Thymus (tissue), 11 donors: ENCODE measurements around the gene NSD1. TPM values are rescaled to one million over a fixed set of nuclear protein-coding genes. Genes with fewer than 3 reads are reported as not detected.
"Not testable (repeated sequence)": the region's sequence is repeated elsewhere in the genome, so short reads cannot be mapped to it uniquely, and the experiment has no call there.

ENCODE experiments used
- DNase-seq, 9 donors: peaks; one replicate each; pipeline ENCODE4 v3.0.0-alpha.2; 2013; ENCODE audit warnings: low spot score in 9 of 9, low read depth in 6 of 9, missing footprints in 1 of 9
- H3K27ac ChIP-seq, 2 donors: one replicate each; pipeline ENCODE4 v1.5.1; 2013; ENCODE audit warnings: control low read depth in 1 of 2, low read depth in 1 of 2, low read length in 1 of 2, mild to moderate bottlenecking in 1 of 2, moderate library complexity in 1 of 2
- H3K27me3 ChIP-seq, 2 donors: one replicate each; pipeline ENCODE4 v1.5.1; 2013; ENCODE audit warnings: low read length in 1 of 2; ENCODE audit not compliant: control insufficient read depth in 2 of 2, insufficient read depth in 1 of 2
- H3K36me3 ChIP-seq, 2 donors: one replicate each; pipeline ENCODE4 v1.5.1; 2013; ENCODE audit warnings: low read length in 1 of 2, mild to moderate bottlenecking in 1 of 2, moderate library complexity in 1 of 2; ENCODE audit not compliant: control insufficient read depth in 2 of 2, insufficient read depth in 2 of 2
- H3K4me1 ChIP-seq, 2 donors: one replicate each; pipeline ENCODE4 v1.5.1; 2013; ENCODE audit warnings: low read length in 2 of 2; ENCODE audit not compliant: control insufficient read depth in 2 of 2, insufficient read depth in 2 of 2
- H3K4me3 ChIP-seq, 2 donors: one replicate each; pipeline ENCODE4 v1.5.1; 2013; ENCODE audit warnings: low read length in 2 of 2, control low read depth in 1 of 2, mild to moderate bottlenecking in 1 of 2
- H3K9me3 ChIP-seq, 2 donors: one replicate each; pipeline ENCODE4 v1.5.1; 2013; ENCODE audit warnings: low read length in 1 of 2, mild to moderate bottlenecking in 1 of 2; ENCODE audit not compliant: control insufficient read depth in 2 of 2, insufficient read depth in 1 of 2
- WGBS: extraction: QIAGEN DNeasy Blood & Tissue Kit; methylation state at CpG from one replicate; pipeline ENCODE4 v1.1.7; 2013; 5-methylcytosine and 5-hydroxymethylcytosine counted together
- polyA plus RNA-seq: library from polyadenylated mRNA; stranded (reverse); fragments of 200-250 nt; gene quantifications from one replicate; pipeline ENCODE4 v1.2.3, GENCODE V29; 2013
- total RNA-seq: library from RNA; stranded (reverse); fragments of 120-200 nt; gene quantifications from one replicate; pipeline ENCODE4 v1.2.4, GENCODE V29; 2013
- donor health status: healthy.

Gene NSD1
- total and polyA plus RNA-seq, 2 donors, result 10.9 to 34.1 TPM

DNA sequence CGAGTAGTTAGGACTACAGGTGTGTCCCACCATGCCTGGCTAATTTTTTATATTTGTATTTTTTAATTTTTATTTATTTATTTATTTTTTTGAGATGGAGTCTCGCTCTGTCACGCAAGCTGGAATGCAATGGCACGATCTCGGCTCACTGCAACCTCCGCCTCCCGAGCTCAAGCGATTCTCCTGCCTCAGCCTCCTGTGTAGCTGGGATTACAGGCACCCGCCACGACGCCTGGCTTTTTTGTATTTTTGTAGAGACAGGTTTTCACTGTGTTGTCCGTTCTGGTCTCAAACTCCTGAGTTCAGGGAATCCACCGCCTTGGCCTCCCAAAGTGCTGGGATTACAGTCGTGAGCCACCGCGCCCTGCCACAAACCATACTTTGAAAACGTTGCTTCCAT, 16.5 kb downstream of the NSD1 start:
- DNase-seq, H3K27ac ChIP-seq, H3K27me3 ChIP-seq, H3K4me3 ChIP-seq, H3K4me1 ChIP-seq, H3K9me3 ChIP-seq: not testable (repeated sequence)
- WGBS, result 97% methylated on average over 17 of the region's 17 CpGs
- H3K36me3 ChIP-seq, result peaks cover 26 to 48% of the 10 kb centered on the region in 2 donors

GRCh38 chr5:177154003-177154643, 20.6 kb downstream of the NSD1 start:
- 99% methylated on average over 6 of the region's 6 CpGs for WGBS
- Histone ChIP-seq H3K36me3 (peaks cover 16 to 21% of the 10 kb centered on the region in 2 donors), H3K4me3 (no peak overlapping the region), H3K27ac (no peak overlapping the region), H3K4me1 (no peaks in the 10 kb centered on the region), H3K9me3 (no peaks in the 10 kb centered on the region), H3K27me3 (no peaks in the 10 kb centered on the region)
- DNase-seq, result no peak

DNA sequence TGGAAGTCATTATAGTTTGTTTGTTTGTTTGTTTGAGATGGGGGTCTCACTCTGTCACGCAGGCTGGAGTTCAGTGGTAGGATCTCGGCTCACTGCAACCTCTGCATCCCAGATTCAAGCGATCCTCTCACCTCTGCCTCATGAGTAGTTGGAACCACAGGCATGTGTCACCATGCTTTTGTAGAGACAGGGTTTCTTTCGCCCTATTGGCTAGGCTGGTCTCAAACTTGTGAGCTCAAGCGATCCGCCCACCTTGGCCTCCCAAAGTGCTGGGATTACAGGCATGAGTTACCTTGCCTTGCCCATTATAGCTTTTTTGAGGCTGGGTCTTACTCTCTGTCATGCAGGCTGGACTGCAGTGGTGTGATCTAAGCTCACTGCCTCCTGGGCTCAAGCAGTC, 28.8 kb downstream of the NSD1 start:
- H3K36me3 ChIP-seq, result peaks cover 15 to 44% of the 10 kb centered on the region in 2 donors
- 97% methylated on average over 6 of the region's 6 CpGs for WGBS
- no peaks in the 10 kb centered on the region for H3K4me1 ChIP-seq

DNA sequence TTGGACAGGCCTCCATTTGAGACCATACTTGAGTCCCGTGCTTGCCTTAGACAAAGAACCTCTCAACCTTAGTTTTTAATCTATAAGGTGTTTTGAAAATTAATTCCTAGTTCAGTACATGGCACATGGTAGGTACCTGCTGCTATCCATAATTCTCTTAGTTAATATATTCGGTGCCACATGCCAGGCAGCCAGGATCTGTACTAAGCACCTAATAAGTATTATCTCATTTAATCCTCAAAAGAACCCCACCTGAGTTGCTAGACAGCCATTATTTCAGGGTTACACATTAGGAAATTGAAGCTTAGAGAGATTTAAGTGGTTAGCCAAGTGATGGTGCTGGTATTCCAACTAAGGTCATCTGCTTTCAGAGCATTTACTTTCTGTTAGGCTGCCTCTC, 29.9 kb downstream of the NSD1 start:
- no peak overlapping the region for H3K27ac ChIP-seq
- WGBS, result 97% methylated on average over 2 of the region's 2 CpGs

More for the DNA sequence above, 28.8 kb downstream of the NSD1 start:
- H3K27ac ChIP-seq, result peak overlapping the region in 1 of 2 donors; percentile 31
- no peak overlapping the region for H3K4me3 ChIP-seq
- no peaks in the 10 kb centered on the region for H3K9me3 ChIP-seq
- no peaks in the 10 kb centered on the region for H3K27me3 ChIP-seq
- no peak for DNase-seq

GRCh38 chr5:177169271-177169670, 35.7 kb downstream of the NSD1 start:
- 98% methylated on average over 15 of the region's 15 CpGs for whole genome bisulfite sequencing
- no peak overlapping the region for H3K4me3 ChIP-seq
- no peak for DNase-seq
- no peak overlapping the region for H3K27ac ChIP-seq
- H3K27me3 ChIP-seq, result no peaks in the 10 kb centered on the region
- peaks cover 17 to 24% of the 10 kb centered on the region in 2 donors for H3K36me3 ChIP-seq
- H3K9me3 ChIP-seq, result no peaks in the 10 kb centered on the region
- H3K4me1 ChIP-seq, result no peaks in the 10 kb centered on the region

More for the DNA sequence above, 29.9 kb downstream of the NSD1 start:
- H3K27me3 ChIP-seq, result no peaks in the 10 kb centered on the region
- H3K36me3 ChIP-seq, result peaks cover 15 to 44% of the 10 kb centered on the region in 2 donors
- no peak overlapping the region for H3K4me3 ChIP-seq
- H3K4me1 ChIP-seq, result no peaks in the 10 kb centered on the region
- no peaks in the 10 kb centered on the region for H3K9me3 ChIP-seq
- no peak for DNase-seq

DNA sequence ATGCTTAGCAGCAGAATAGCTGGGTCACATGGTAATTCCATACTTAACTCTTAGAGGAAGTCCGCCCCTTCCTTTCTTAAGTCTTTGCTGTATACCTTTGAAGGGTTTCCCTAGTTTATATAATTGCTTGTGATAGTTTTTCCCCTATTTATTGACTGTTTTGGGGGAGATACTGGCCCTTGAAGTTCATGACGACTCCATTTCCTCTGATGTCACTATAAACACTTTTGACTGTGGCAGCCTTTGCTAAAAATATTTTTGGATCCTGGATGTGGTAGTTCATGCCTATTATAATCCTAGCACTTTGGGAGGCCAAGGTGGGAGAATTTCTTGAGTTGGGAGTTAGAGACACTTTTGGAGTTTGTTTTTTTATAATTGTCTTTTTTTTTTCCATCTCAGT, 38.4 kb downstream of the NSD1 start:
- no peak overlapping the region for H3K27ac ChIP-seq
- DNase-seq, result no peak
- H3K4me1 ChIP-seq, result no peaks in the 10 kb centered on the region
- 81% methylated on average over 2 of the region's 2 CpGs for WGBS
- H3K27me3 ChIP-seq, result no peaks in the 10 kb centered on the region
- H3K36me3 ChIP-seq, result peaks cover 8 to 11% of the 10 kb centered on the region in 2 donors
- no peaks in the 10 kb centered on the region for H3K9me3 ChIP-seq
- H3K4me3 ChIP-seq, result no peak overlapping the region

DNA sequence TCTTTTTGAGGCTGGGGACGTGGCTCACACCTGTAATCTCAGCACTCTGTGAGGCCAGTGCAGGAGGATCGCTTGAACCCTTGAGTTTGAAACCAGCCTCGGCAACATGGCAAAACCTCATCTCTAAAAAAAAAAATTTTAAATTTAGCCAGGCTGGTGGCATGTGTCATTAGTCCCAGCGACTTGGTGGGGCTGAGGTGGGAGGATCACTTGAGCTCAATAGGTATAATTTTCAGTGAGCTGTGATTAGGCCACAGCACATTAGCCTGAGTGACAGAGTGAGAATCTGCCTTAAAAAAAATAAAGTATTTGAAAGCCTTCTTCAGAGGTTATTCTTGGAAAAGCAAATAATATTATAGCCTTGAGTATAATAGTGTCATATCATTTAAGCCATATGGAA, 41.8 kb downstream of the NSD1 start:
- no peak for DNase-seq
- H3K36me3 ChIP-seq, result peaks cover 3 to 13% of the 10 kb centered on the region in 2 donors
- 97% methylated on average over 4 of the region's 4 CpGs for WGBS
- no peaks in the 10 kb centered on the region for H3K9me3 ChIP-seq
- H3K4me3 ChIP-seq, result no peak overlapping the region
- no peak overlapping the region for H3K27ac ChIP-seq
- no peaks in the 10 kb centered on the region for H3K4me1 ChIP-seq
- no peaks in the 10 kb centered on the region for H3K27me3 ChIP-seq

DNA sequence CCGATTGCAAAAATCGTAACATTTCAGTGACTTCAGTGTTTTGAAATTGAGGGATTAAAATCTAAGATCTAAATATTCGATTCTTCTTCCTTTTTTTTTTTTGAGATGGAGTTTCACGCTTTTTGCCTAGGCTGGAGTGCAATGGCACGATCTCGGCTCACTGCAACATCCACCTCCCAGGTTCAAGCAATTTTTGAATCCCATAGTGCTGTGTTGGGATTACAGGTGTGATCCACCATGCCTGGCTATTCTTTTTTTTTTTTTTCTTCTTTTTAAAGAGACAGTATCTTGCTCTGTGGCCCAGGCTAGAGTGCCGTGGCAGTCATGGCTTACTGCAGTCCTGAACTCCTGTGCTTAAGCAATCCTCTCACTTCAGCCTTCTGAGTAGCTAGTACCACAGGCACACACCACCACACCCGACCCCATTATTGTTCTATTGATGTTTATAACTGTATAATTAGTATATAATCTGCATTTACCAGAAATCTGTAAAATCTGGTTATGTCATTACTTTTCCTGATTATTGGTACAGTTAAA, 42.7 kb downstream of the NSD1 start:
- H3K27me3 ChIP-seq, result no peaks in the 10 kb centered on the region
- no peaks in the 10 kb centered on the region for H3K4me1 ChIP-seq
- DNase-seq, result no peak
- WGBS, result 97% methylated on average over 8 of the region's 8 CpGs
- no peak overlapping the region for H3K4me3 ChIP-seq
- H3K27ac ChIP-seq, result no peak overlapping the region
- no peaks in the 10 kb centered on the region for H3K9me3 ChIP-seq
- peaks cover 4 to 17% of the 10 kb centered on the region in 2 donors for H3K36me3 ChIP-seq

DNA sequence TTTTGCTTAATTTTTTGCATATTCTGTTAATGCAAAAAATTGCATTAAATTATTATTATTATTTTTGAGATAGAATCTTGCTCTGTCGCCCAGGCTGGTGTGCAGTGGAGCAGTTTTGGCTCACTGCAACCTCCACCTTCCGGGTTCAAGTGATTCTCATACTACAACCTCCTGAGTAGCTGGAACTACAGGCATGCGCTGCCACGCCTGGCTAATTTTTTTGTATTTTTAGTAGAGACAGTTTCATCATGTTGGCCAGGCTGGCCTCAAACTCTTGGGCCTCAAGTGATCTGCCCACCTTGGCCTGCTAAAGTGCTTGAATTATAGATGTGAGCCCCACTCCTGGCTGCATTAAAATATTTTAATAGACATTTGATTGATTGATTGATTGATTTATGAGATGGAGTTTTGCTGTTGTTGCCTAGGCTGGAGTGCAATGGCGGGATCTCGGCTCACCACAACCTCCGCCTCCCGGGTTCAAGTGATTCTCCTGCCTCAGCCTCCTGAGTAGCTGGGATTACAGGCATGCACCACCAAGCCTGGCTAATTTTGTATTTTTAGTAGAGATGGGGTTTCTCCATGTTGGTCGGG, 44.4 kb downstream of the NSD1 start:
- not testable (repeated sequence) for DNase-seq, H3K27me3 ChIP-seq, H3K9me3 ChIP-seq, H3K27ac ChIP-seq, H3K4me1 ChIP-seq, H3K4me3 ChIP-seq
- peaks cover 12 to 25% of the 10 kb centered on the region in 2 donors for H3K36me3 ChIP-seq
- 96% methylated on average over 9 of the region's 9 CpGs for WGBS
